ENCODE results near the gene TNFRSF19.
"Not testable (repeated sequence)": the region's sequence is repeated elsewhere in the genome, so short reads cannot be mapped to it uniquely, and the experiment has no call there.

Gene TNFRSF19

GRCh38 chr13:23570099-23570920, at the start of gene TNFRSF19:
Gene TNFRSF19 (plus strand): TSS chr13:23570412. CDS start chr13:23590184, 19,772 bp downstream.
- FAIRE-seq = peak; percentile 100

DNA sequence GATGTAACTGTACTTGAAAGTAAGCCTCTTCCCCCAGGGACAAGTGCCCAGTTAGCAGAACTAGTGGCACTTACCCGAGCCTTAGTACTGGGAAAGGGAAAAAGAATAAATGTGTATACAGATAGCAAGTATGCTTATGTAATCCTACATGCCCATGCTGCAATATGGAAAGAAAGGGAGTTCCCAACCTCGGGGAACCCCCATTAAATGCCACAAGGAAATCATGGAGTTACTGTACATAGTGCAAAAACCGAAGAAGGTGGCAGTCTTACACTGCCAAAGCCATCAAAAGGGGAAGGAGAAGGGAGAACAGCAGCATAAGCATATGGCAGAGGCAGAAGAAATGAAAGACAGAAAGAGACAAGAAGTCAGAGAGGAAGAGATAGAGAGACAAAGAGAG, 40.3 kb upstream of the TNFRSF19 start:
- not testable (repeated sequence) for FAIRE-seq

DNA sequence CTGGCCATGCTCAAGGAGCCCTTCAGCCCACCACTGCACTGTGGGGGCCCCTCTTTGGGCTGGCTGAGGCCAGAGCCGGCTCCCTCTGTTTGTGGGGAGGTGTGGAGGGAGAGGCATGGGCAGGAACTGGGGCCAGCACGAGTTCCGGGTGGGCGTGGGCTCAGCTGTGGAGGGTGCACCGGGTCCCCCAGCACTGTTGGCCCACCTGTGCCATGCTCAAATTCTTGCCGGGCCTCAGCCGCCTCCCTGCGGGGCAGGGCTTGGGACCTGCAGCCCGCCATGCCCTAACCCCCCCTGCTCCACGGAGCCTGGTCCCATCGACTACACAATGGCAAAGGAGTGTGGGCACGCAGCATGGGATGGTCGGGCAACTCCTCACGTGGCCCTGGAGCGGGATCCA, 38.8 kb upstream of the TNFRSF19 start:
- FAIRE-seq = no peak

DNA sequence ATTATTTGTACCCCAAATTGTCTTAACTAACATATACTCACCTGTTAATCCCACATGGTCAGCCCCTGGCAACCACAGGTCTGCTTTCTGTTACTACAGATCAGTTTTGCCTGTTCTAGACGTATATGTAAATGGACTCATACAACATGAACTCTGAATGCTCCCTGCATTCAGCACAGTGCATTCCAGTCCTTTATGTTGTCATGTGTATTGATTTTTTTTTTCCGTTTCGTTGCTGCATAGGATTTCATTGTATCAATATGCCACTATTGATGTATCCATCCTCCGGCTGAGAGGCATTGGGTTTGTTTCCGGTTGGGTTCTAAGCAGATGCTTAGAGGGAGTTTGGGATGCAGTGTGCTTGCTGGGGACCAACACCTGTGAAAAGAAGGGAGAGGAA, 36.1 kb upstream of the TNFRSF19 start:
- no peak for FAIRE-seq

DNA sequence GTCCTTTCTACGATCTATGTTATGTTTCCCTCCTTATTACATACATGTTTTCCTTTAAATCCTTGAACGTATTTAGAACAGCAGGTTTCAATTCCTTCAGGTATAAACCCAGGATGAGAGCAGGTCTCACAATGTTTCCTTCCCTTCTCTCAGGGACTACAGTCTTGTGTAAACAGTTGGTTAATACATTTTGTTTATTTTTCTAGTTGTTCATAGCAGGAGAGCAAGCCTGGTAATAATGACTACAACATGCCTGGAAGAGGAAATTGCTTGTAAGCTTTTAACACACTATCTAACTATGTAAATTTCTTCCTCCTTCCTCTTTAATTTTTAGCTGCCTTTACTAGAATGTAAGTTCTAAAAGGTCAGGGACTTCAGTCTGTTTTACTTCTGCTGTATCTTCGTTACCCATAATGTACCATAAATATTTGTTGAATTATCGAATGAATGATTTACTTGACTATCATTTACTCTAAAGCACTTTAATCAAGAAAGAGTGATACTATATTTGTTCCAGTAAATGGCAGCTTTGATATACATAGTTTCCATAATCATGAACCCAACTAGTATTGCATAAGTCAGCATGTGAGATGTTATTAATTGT, 28.9 kb upstream of the TNFRSF19 start:
- FAIRE-seq = peak; percentile 56

GRCh38 chr13:23544668-23545067, 25.5 kb upstream of the TNFRSF19 start:
- FAIRE-seq = no peak

DNA sequence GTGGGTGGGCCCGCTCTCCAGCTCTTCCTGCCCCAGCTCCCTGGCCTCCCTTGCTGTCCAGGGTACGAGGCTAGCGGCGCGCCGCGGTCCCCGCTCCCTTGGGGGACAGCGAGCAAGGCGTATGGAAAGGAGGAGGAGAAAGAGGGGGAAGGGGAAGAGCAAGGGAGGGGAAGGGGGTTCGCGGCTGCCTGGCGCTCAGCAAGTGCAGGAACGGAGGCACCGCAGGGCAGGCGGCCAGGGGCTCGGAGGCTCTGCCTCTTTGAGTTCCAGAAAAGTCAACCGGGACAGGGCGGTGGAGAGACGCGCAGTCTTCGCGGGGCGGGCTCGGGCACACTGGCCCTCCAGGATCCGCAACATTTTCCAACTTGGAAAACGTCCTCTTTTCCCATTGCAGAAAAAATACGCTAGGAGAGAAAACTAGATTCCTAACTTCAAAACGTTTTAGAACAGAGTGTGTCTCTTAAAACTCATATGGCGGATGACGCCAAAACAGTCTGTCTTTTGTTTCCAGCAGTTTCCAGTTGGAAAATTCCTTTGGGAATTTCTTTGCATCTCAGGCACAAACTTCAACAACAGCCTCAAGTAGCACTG, 23.1 kb upstream of the TNFRSF19 start:
- FAIRE-seq = peak; percentile 100

GRCh38 chr13:23549724-23550123, 20.5 kb upstream of the TNFRSF19 start:
- FAIRE-seq = peak; percentile 3

DNA sequence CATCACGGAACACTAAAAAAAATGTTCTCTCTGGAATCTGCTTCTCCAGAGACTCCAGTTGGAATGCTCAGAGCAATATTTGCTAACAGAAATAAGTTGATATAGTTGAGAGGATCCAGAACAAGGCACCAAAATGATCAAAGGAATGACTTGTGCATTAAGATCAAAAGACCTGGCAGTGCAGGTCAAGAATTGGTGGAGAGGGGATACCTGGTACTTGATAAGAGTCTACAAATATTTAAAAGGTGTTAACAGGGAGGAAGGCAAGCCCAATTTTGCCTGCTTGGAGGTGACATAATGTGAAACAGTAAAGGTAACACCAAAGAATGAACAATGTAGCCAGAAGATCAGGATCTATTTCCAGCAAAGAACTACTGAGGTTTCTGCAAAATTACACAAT, 20.0 kb upstream of the TNFRSF19 start:
- no peak for FAIRE-seq

DNA sequence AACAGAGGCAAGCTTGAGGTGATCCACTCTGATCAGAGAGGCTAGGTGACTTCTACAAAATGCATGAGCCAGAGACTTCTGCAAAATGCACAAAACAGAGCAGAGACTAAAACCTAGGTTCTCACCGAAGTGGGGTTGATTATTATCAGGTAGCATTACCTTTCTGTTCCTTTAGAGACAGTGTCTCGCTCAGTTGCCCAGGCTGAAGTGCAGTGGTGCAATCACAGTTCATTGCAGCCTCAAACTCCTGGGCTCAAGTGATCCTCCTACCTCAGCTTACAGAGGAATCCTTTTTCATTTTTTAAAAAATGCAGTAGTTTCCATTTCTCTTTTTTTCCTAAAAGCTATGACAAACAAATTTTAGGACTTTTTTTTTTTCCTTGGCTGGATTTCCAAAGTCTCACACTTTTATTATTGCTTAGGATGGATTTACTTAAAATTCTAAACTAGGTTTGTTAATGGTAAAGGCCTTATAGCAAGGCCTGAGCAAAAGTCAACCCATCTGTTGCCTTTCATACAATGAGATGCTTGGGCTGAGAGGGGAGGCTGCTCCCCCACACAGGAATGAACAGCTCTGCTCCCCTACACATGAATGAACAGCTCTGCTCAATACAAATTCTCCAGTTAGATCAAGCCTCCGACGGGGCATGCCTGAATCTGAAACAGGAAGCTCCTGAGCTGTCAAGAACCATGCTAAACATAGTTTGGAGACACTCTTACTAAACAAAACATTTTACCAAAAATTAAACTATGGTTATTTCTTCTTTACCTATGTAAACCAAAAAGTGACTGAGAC, 18.8 kb upstream of the TNFRSF19 start:
- no peak for FAIRE-seq

GRCh38 chr13:23552171-23552570, 18.0 kb upstream of the TNFRSF19 start:
- FAIRE-seq = no peak

GRCh38 chr13:23552661-23553060, 17.6 kb upstream of the TNFRSF19 start:
- no peak for FAIRE-seq

DNA sequence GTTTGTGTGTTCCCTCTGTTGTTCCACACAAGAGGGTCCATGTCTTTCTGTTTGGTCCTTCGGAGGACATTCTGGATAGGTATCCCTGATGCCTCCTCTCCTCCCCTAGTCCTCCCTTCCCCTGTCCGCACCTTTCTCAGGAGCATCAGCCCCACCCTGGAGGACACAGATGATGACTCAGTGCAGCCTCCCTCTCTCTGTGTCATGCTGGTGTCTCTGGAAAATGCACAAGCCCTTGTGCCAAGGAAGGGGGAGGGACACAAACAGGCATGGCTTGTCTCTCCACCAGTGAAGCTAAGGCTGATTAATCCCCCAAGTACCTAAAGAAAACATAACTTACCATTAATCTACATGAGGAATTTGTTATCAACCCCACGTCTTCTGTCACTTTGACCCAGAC, 16.2 kb upstream of the TNFRSF19 start:
- FAIRE-seq = no peak

- FAIRE-seq = no peak
Observed at GRCh38 chr13:23557043-23557442, 13.2 kb upstream of the TNFRSF19 start.

- no peak for FAIRE-seq
Observed at GRCh38 chr13:23557733-23558132, 12.5 kb upstream of the TNFRSF19 start.

DNA sequence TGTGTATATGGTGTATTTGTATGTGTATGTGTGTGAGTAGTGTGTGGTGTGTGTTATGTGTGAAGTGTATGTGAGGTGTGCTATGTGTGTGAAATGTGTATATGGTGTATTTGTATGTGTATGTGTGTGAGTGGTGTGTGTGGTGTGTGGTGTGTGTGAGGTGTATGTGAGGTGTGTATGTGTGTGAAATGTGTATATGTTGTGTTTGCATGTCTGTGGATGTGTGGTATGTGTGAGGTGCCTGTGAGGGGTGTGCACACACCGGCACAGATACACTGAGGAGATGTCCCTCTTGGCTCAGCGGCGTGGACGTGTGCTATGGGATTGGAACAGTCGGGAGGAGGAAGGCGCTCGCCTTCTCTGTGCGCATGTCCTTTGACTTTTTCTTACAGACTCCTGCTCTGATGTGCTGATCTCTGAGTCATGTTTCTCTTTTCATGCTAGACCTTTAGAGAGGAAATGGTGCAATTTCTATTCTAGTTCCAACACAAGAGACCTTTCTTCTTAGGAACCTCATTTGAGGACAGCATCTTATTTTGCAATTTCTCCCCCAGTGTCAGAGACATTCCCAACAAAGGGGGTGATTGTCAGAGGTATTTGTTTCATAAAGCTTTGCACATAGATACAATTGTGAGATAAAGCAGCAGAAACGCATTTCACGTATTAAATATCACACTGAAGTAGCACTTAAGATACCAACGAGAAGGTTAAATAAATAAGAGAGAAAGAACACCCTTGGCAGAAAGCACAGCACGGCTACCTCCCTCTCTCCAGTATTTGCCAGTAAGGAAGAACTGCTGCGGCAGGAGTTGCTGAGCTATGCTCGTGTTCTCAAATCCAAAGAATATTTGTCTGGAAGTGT, 11.3 kb upstream of the TNFRSF19 start:
- FAIRE-seq = peak; percentile 97

DNA sequence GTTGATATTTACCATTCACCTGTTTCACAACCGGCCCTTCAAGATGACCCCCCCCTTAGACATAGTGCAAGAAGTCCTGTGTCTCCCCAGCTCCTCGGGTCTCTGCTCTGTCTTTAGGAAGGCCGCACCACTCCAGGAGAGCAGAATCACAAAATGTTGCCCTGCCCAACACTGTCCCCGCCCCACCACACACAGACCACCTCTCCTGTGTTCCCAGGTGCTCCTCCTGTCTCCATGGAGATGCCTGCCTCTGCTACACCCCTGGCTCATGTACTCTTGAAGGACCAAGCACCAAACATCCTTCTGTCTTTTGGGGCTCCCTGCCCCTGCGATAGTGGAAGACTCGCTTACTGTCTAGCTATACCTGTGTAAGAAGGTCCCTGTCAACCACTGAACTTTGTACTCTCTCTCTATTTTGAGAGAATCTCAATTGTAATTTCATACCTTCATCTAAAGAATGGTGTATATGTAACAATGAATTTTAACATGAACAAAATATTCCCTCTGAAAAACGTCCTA, 9.6 kb upstream of the TNFRSF19 start:
- FAIRE-seq = no peak

DNA sequence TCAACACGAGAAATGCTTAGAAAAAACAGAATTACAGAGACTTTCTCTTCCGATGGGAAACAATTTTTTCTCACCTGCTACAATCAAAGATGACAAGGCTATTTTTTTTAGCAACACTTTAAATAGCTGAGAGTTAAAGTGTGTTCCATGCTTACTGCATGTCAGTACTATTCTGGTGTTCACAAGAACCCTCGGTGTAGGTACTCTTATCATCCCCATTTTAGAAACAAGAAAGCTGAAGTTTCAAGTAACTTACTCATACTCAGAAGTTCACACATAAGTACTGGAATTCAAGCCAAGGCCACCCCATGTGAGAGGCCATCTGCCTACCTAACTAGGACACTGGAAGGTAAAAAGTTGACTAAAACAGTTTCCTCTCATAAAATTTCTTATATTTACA, 9.0 kb upstream of the TNFRSF19 start:
- no peak for FAIRE-seq

GRCh38 chr13:23563085-23563845, 6.9 kb upstream of the TNFRSF19 start:
- FAIRE-seq = no peak

- FAIRE-seq = no peak
Observed at GRCh38 chr13:23567906-23568460, 2.2 kb upstream of the TNFRSF19 start.

DNA sequence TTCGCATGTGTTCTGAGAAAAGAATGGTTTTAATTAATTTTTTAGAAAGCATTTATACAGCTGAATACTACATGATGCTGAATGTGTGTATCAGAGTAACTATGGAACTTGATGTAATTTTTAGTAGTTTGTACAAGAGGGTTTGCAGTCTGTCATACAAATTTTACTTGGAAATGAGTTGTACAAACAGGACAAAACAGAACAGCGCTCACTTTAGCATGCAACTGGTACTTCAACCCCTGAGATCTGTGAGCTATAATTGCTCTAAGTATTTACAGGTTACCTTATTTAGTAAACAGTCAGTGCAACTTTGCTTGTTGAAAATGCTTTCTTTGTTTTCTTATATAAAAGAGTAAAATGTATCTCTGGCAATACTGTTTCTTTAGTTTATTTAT, 706 bp downstream of the TNFRSF19 start:
- no peak for FAIRE-seq

Measured in A204.1 (cell line).